Measurements from ENCODE around the gene ANKEF1. TPM values are rescaled to one million over a fixed set of nuclear protein-coding genes. Genes with fewer than 3 reads are reported as not detected.
A peak's percentile ranks its signal among the peaks of the same experiment; 100 is the strongest.

Gene ANKEF1
- total RNA-seq, 1 donor from 2014 or later = 9.0 TPM

GRCh38 chr20:10067321-10067720, 32.5 kb downstream of the ANKEF1 start:
- DNase-seq (ENCODE audit: low spot score in 2 of 2) = no peak

GRCh38 chr20:10074513-10074912, 39.7 kb downstream of the ANKEF1 start:
- no peak overlapping the region for H3K4me3 ChIP-seq
- intact Hi-C loops (cut with DNase I) = no loop called here
- no peaks in the 10 kb centered on the region for H3K36me3 ChIP-seq
- H3K27ac ChIP-seq = no peak overlapping the region
- no peaks in the 10 kb centered on the region for H3K9me3 ChIP-seq
- no peak for DNase-seq (ENCODE audit: low spot score in 2 of 2)
- H3K27me3 ChIP-seq = no peaks in the 10 kb centered on the region
- H3K4me1 ChIP-seq = no peaks in the 10 kb centered on the region
- no peak for TF ChIP-seq CTCF (IDR thresholded peaks at IDR 0.05)

More at GRCh38 chr20:10067321-10067720, 32.5 kb downstream of the ANKEF1 start:
- TF ChIP-seq CTCF (IDR thresholded peaks at IDR 0.05) = no peak
- Histone ChIP-seq H3K4me3 (no peak overlapping the region), H3K27ac (peak overlapping the region in 1 of 2 donors; percentile 42), H3K27me3 (no peaks in the 10 kb centered on the region), H3K9me3 (no peaks in the 10 kb centered on the region), H3K36me3 (no peaks in the 10 kb centered on the region), H3K4me1 (no peaks in the 10 kb centered on the region)
- intact Hi-C loops (cut with DNase I) = no loop called here

GRCh38 chr20:10075606-10076005, 40.8 kb downstream of the ANKEF1 start:
- TF ChIP-seq CTCF (IDR thresholded peaks at IDR 0.05) = no peak
- intact Hi-C loops (cut with DNase I) = no loop called here

GRCh38 chr20:10076126-10077080, 41.6 kb downstream of the ANKEF1 start:
- intact Hi-C loops (cut with DNase I) = no loop called here
- Histone ChIP-seq H3K4me3 (no peak overlapping the region), H3K36me3 (no peaks in the 10 kb centered on the region), H3K4me1 (no peaks in the 10 kb centered on the region), H3K27me3 (no peaks in the 10 kb centered on the region), H3K27ac (peak overlapping the region in 1 of 2 donors; percentile 8), H3K9me3 (no peaks in the 10 kb centered on the region)
- no peak for DNase-seq (ENCODE audit: low spot score in 2 of 2)
- TF ChIP-seq CTCF (IDR thresholded peaks at IDR 0.05) = no peak

More at GRCh38 chr20:10075606-10076005, 40.8 kb downstream of the ANKEF1 start:
- no peaks in the 10 kb centered on the region for H3K36me3 ChIP-seq
- no peak overlapping the region for H3K4me3 ChIP-seq
- peak overlapping the region in 1 of 2 donors; percentile 41 for H3K27ac ChIP-seq
- no peaks in the 10 kb centered on the region for H3K27me3 ChIP-seq
- H3K9me3 ChIP-seq = no peaks in the 10 kb centered on the region
- no peak for DNase-seq (ENCODE audit: low spot score in 2 of 2)
- H3K4me1 ChIP-seq = no peaks in the 10 kb centered on the region

GRCh38 chr20:10077081-10077471, 42.3 kb downstream of the ANKEF1 start:
- Histone ChIP-seq H3K9me3 (no peaks in the 10 kb centered on the region), H3K27ac (peak overlapping the region in 1 of 2 donors; percentile 40), H3K36me3 (no peaks in the 10 kb centered on the region), H3K27me3 (no peaks in the 10 kb centered on the region), H3K4me1 (no peaks in the 10 kb centered on the region), H3K4me3 (no peak overlapping the region)
- DNase-seq (ENCODE audit: low spot score in 2 of 2) = no peak
- intact Hi-C loops (cut with DNase I) = no loop called here
- TF ChIP-seq CTCF (IDR thresholded peaks at IDR 0.05) = peak in 1 of 3 experiments; percentile 22

All from ascending aorta (tissue), 2 donors.